Mesendoderm (in vitro differentiated cells): ENCODE measurements around the gene SH2D1B.

Source experiments
- DNase-seq: peaks from one replicate; pipeline ENCODE4 v3.0.0; 2013
- H2AK5ac ChIP-seq: 2 replicates; pipeline ENCODE4 v1.6.1; 2013; ENCODE audit warnings: low read length, inconsistent platforms
- H2BK120ac ChIP-seq: 2 replicates; pipeline ENCODE4 v1.6.1; 2013; ENCODE audit warnings: low read depth, mild to moderate bottlenecking, low read length, moderate library complexity, mixed read lengths
- H2BK15ac ChIP-seq: replicated peaks from 2 replicates; pipeline ENCODE4 v1.6.1; 2013; ENCODE audit warnings: low read depth, mild to moderate bottlenecking, moderate library complexity
- H2BK5ac ChIP-seq: 2 replicates; pipeline ENCODE4 v1.6.1; 2013; ENCODE audit warnings: low read length, inconsistent platforms
- H3K18ac ChIP-seq: 2 replicates; pipeline ENCODE4 v1.6.1; 2013; ENCODE audit warnings: mild to moderate bottlenecking, low read length, mixed read lengths
- H3K23ac ChIP-seq: one replicate; pipeline ENCODE4 v1.6.1; 2013; ENCODE audit warnings: low read length
- H3K27ac ChIP-seq: 2 replicates; pipeline ENCODE4 v1.5.1; 2013; ENCODE audit warnings: low read depth, mild to moderate bottlenecking, inconsistent platforms, low read length, moderate library complexity
- H3K27me3 ChIP-seq: 2 replicates; pipeline ENCODE4 v1.6.1; 2013; ENCODE audit warnings: low read length, control low read depth, mild to moderate bottlenecking, inconsistent platforms; ENCODE audit not compliant: insufficient read depth, poor library complexity
- H3K36me3 ChIP-seq: 2 replicates; pipeline ENCODE4 v1.6.1; 2013; ENCODE audit warnings: low read length, inconsistent platforms; ENCODE audit not compliant: control insufficient read depth, insufficient read depth
- H3K4ac ChIP-seq: one replicate; pipeline ENCODE4 v1.6.1; 2013; ENCODE audit warnings: low read depth, mild to moderate bottlenecking, low read length, moderate library complexity
- H3K4me1 ChIP-seq: 2 replicates; pipeline ENCODE4 v1.6.1; 2013; ENCODE audit warnings: low read depth, low read length, inconsistent platforms; ENCODE audit not compliant: control insufficient read depth
- H3K4me2 ChIP-seq: 2 replicates; pipeline ENCODE4 v1.6.1; 2013; ENCODE audit warnings: low read length
- H3K4me3 ChIP-seq: 2 replicates; pipeline ENCODE4 v1.5.1; 2013; ENCODE audit warnings: mild to moderate bottlenecking, low read length
- H3K56ac ChIP-seq: one replicate; pipeline ENCODE4 v1.6.1; 2013; ENCODE audit warnings: low read length
- H3K79me1 ChIP-seq: 2 replicates; pipeline ENCODE4 v1.6.1; 2013; ENCODE audit warnings: low read length, inconsistent platforms
- H3K79me2 ChIP-seq: 2 replicates; pipeline ENCODE4 v1.6.1; 2013; ENCODE audit warnings: mild to moderate bottlenecking, low read length; ENCODE audit not compliant: control insufficient read depth, insufficient read depth
- H3K9ac ChIP-seq: 2 replicates; pipeline ENCODE4 v1.6.1; 2013; ENCODE audit warnings: low read length, inconsistent platforms
- H4K5ac ChIP-seq: one replicate; pipeline ENCODE4 v1.6.1; 2013; ENCODE audit warnings: low read length
- H4K8ac ChIP-seq: one replicate; pipeline ENCODE4 v1.6.1; 2013; ENCODE audit warnings: low read depth, mild to moderate bottlenecking, control low read depth, low read length, moderate library complexity
- WGBS: extraction: QIAGEN DNeasy Blood & Tissue Kit; methylation state at CpG from one replicate; pipeline ENCODE4 v1.1.7; 2013; ENCODE audit warnings: low lambda C conversion rate, missing lambda C conversion rate; ENCODE audit not compliant: insufficient coverage; ENCODE audit errors: extremely low coverage; 5-methylcytosine and 5-hydroxymethylcytosine counted together

SH2D1B gene

GRCh38 chr1:162386292-162387225 lies 25.4 kb downstream of the SH2D1B start:
- Histone ChIP-seq H3K23ac (no peak overlapping the region), H3K9ac (no peak overlapping the region), H3K27ac (no peak overlapping the region), H3K79me2 (no peaks in the 10 kb centered on the region), H3K79me1 (no peaks in the 10 kb centered on the region), H3K36me3 (no peaks in the 10 kb centered on the region), H3K4me3 (no peak overlapping the region), H4K8ac (no peak overlapping the region), H2BK15ac (no peak overlapping the region), H3K4me2 (no peak overlapping the region), H3K4ac (no peak overlapping the region), H2BK5ac (no peak overlapping the region), H3K56ac (no peak overlapping the region), H4K5ac (no peak overlapping the region), H3K18ac (no peak overlapping the region), H2BK120ac (no peak overlapping the region), H3K4me1 (peaks cover 2% of the 10 kb centered on the region), H2AK5ac (no peak overlapping the region), H3K27me3 (no peaks in the 10 kb centered on the region)
- WGBS: no CpG with 5 or more reads among the region's 8 CpGs
- DNase-seq: no peak

DNA sequence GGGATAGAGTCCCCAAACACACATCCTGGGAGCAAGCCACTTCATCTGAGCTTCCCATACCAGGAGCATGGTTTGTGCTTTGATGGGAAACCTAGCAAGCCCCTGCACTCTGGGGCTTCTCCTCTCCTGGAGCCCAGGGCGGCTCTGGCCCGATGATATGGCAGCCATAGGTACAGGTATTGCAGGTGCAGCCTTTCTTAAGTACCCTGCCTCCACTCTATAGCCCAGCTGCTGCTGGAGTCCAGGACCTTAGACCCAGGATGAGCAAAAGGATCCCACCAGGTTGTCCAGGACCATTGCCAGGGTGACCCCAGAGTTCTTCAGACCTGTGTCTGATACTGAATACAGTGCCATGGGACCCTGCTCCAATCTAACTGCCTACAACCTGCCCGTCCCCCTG lies 26.2 kb downstream of the SH2D1B start:
- Histone ChIP-seq H2AK5ac (no peak overlapping the region), H3K27ac (no peak overlapping the region), H3K4me1 (no peaks in the 10 kb centered on the region), H3K4ac (no peak overlapping the region), H3K4me3 (no peak overlapping the region), H2BK5ac (no peak overlapping the region), H3K18ac (no peak overlapping the region), H4K5ac (no peak overlapping the region), H3K9ac (no peak overlapping the region), H4K8ac (no peak overlapping the region), H3K27me3 (no peaks in the 10 kb centered on the region), H3K36me3 (no peaks in the 10 kb centered on the region), H3K23ac (no peak overlapping the region), H2BK15ac (no peak overlapping the region), H3K79me2 (no peaks in the 10 kb centered on the region), H2BK120ac (no peak overlapping the region), H3K56ac (no peak overlapping the region), H3K79me1 (no peaks in the 10 kb centered on the region), H3K4me2 (no peak overlapping the region)
- no peak for DNase-seq
- no CpG with 5 or more reads among the region's 3 CpGs for WGBS

GRCh38 chr1:162385280-162385623 lies 26.7 kb downstream of the SH2D1B start:
- H3K18ac ChIP-seq: no peak overlapping the region
- H3K79me1 ChIP-seq: no peaks in the 10 kb centered on the region
- H3K4me2 ChIP-seq: no peak overlapping the region
- H2BK5ac ChIP-seq: no peak overlapping the region
- H3K56ac ChIP-seq: no peak overlapping the region
- no peak overlapping the region for H3K23ac ChIP-seq
- H4K5ac ChIP-seq: no peak overlapping the region
- no peak overlapping the region for H2AK5ac ChIP-seq
- no peaks in the 10 kb centered on the region for H3K79me2 ChIP-seq
- DNase-seq: no peak
- H3K36me3 ChIP-seq: no peaks in the 10 kb centered on the region
- H3K4me1 ChIP-seq: no peaks in the 10 kb centered on the region
- H2BK120ac ChIP-seq: no peak overlapping the region
- H2BK15ac ChIP-seq: no peak overlapping the region
- H3K4me3 ChIP-seq: no peak overlapping the region
- no peak overlapping the region for H3K4ac ChIP-seq
- H3K27me3 ChIP-seq: no peaks in the 10 kb centered on the region
- WGBS: no CpG with 5 or more reads among the region's 3 CpGs
- H4K8ac ChIP-seq: no peak overlapping the region
- no peak overlapping the region for H3K9ac ChIP-seq
- H3K27ac ChIP-seq: no peak overlapping the region

- WGBS: no CpG with 5 or more reads among the region's 10 CpGs
- H2BK120ac ChIP-seq: no peak overlapping the region
- no peak overlapping the region for H2BK5ac ChIP-seq
- H2BK15ac ChIP-seq: no peak overlapping the region
- no peaks in the 10 kb centered on the region for H3K4me1 ChIP-seq
- no peak overlapping the region for H3K9ac ChIP-seq
- H3K56ac ChIP-seq: no peak overlapping the region
- no peaks in the 10 kb centered on the region for H3K79me1 ChIP-seq
- no peaks in the 10 kb centered on the region for H3K79me2 ChIP-seq
- H3K27ac ChIP-seq: no peak overlapping the region
- no peaks in the 10 kb centered on the region for H3K27me3 ChIP-seq
- H3K36me3 ChIP-seq: no peaks in the 10 kb centered on the region
- no peak overlapping the region for H2AK5ac ChIP-seq
- no peak overlapping the region for H4K8ac ChIP-seq
- no peak overlapping the region for H3K23ac ChIP-seq
- H3K4me2 ChIP-seq: no peak overlapping the region
- no peak overlapping the region for H3K18ac ChIP-seq
- H3K4ac ChIP-seq: no peak overlapping the region
- DNase-seq: no peak
- no peak overlapping the region for H3K4me3 ChIP-seq
- H4K5ac ChIP-seq: no peak overlapping the region
Observed at GRCh38 chr1:162384601-162385279, 27.2 kb downstream of the SH2D1B start.

DNA sequence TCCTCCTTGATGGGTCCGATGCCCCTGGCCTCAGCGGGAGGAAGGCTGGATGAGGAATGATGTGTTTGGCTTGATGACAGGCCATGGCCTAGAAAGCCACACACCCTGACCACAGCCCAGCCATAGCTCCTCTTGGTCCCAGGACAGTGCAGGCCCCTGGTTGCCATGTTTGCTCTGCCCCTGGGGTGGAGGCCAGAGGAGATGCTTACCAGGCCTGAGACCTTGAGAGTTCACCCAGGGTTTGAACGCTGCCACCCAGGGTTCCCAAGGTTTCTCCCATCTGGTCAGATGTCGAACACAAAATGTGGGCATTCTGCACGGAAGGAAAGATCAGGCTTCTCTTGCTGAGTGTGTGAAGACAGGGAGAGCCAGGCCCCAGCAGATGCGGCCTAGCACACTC lies 27.8 kb downstream of the SH2D1B start:
- no peaks in the 10 kb centered on the region for H3K79me2 ChIP-seq
- no peak overlapping the region for H3K23ac ChIP-seq
- no peak overlapping the region for H3K4ac ChIP-seq
- H2BK5ac ChIP-seq: no peak overlapping the region
- H2AK5ac ChIP-seq: no peak overlapping the region
- no peak overlapping the region for H4K8ac ChIP-seq
- no peak overlapping the region for H2BK120ac ChIP-seq
- DNase-seq: no peak
- no peak overlapping the region for H3K4me3 ChIP-seq
- WGBS: no CpG with 5 or more reads among the region's 6 CpGs
- H3K4me1 ChIP-seq: no peaks in the 10 kb centered on the region
- no peak overlapping the region for H3K56ac ChIP-seq
- H3K18ac ChIP-seq: no peak overlapping the region
- H2BK15ac ChIP-seq: no peak overlapping the region
- H4K5ac ChIP-seq: no peak overlapping the region
- H3K27me3 ChIP-seq: no peaks in the 10 kb centered on the region
- no peak overlapping the region for H3K27ac ChIP-seq
- H3K9ac ChIP-seq: no peak overlapping the region
- no peaks in the 10 kb centered on the region for H3K36me3 ChIP-seq
- H3K79me1 ChIP-seq: no peaks in the 10 kb centered on the region
- no peak overlapping the region for H3K4me2 ChIP-seq
